AG04449 (cell line): ENCODE results near the gene GTF2E1.
"Not testable (repeated sequence)": the region's sequence is repeated elsewhere in the genome, so short reads cannot be mapped to it uniquely, and the experiment has no call there.

Experiments
- CTCF ChIA-PET: fragments of 350-600 bp; formaldehyde crosslinking; extraction: SDS; loops from one replicate; lab custom pipeline; 2021; ENCODE audit warnings: antibody characterized with exemption; lab: Yijun Ruan, JAX
- POLR2A ChIA-PET: fragments of 400-600, 350-600 bp; formaldehyde crosslinking; extraction: SDS; loops from one replicate; lab custom pipeline; 2020; ENCODE audit warnings: antibody characterized with exemption, inconsistent platforms; lab: Yijun Ruan, JAX
- DNase-seq: peaks from one replicate; pipeline ENCODE4 v3.0.0-alpha.2; 2010; ENCODE audit warnings: low read depth, low spot score
- H3K4me3 ChIP-seq: 2 replicates; pipeline ENCODE4 v1.5.1; 2011; ENCODE audit warnings: low read depth, mild to moderate bottlenecking, control low read depth, low read length
- CTCF ChIP-seq: IDR thresholded peaks from one replicate; pipeline ENCODE4 v1.5.1; 2011; ENCODE audit warnings: mild to moderate bottlenecking, moderate library complexity, low read length, control low read depth, inconsistent platforms; ENCODE audit not compliant: insufficient read depth; ENCODE audit errors: missing control alignments

GTF2E1 gene

GRCh38 chr3:120708408-120708807 is 34.1 kb upstream of the GTF2E1 start:
- no peak overlapping the region for H3K4me3 ChIP-seq
- CTCF ChIA-PET: interaction anchor here (0.8 kb wide), 1 partner anchor 10 kb away, joined by 3 read pairs; no protein-coding TSS in a partner anchor
- DNase-seq: no peak
- POLR2A ChIA-PET: no interaction called here
- TF ChIP-seq CTCF: no peak

- POLR2A ChIA-PET: no interaction called here
- H3K4me3 ChIP-seq: no peak overlapping the region
- no peak for TF ChIP-seq CTCF
- DNase-seq: no peak
- CTCF ChIA-PET: interaction anchor here (1.5 kb wide), 1 partner anchor 19 kb away, joined by 3 read pairs; no protein-coding TSS in a partner anchor
These were observed 32.2 kb upstream of the GTF2E1 start for GRCh38 chr3:120710369-120710768.

- no peak for DNase-seq
- no peak for TF ChIP-seq CTCF
- POLR2A ChIA-PET: no interaction called here
These were observed 29.3 kb upstream of the GTF2E1 start for GRCh38 chr3:120713262-120713661.

GRCh38 chr3:120719167-120719834 is 23.2 kb upstream of the GTF2E1 start:
- H3K4me3 ChIP-seq, DNase-seq, CTCF ChIA-PET, POLR2A ChIA-PET: not testable (repeated sequence)

More at GRCh38 chr3:120713262-120713661, 29.3 kb upstream of the GTF2E1 start:
- H3K4me3 ChIP-seq: no peak overlapping the region
- CTCF ChIA-PET: interaction anchor here (1.0 to 1.4 kb wide), 2 partner anchors 20 to 82 kb away, joined by 3 read pairs; no protein-coding TSS in a partner anchor

GRCh38 chr3:120726791-120727190 is 15.8 kb upstream of the GTF2E1 start:
- CTCF ChIA-PET: no interaction called here
- POLR2A ChIA-PET: no interaction called here
- TF ChIP-seq CTCF: no peak
- no peak for DNase-seq
- H3K4me3 ChIP-seq: no peak overlapping the region

- ChIA-PET POLR2A (no interaction called here), CTCF (interaction anchor here (1.3 kb wide), 1 partner anchor 28 kb away, joined by 3 read pairs; no protein-coding TSS in a partner anchor)
- no peak for DNase-seq
- H3K4me3 ChIP-seq: no peak overlapping the region
- TF ChIP-seq CTCF: no peak
These were observed 11.7 kb upstream of the GTF2E1 start for GRCh38 chr3:120730576-120731542.

- POLR2A ChIA-PET: not testable (repeated sequence)
These were observed 4.5 kb upstream of the GTF2E1 start for GRCh38 chr3:120738006-120738405.

More at GRCh38 chr3:120738006-120738405, 4.5 kb upstream of the GTF2E1 start:
- DNase-seq, H3K4me3 ChIP-seq, CTCF ChIA-PET: not testable (repeated sequence)
